Right hindlimb (tissue), 1 donor: ENCODE measurements around the gene SCT.

ENCODE experiments used
- DNase-seq: peaks from one replicate; pipeline ENCODE4 v3.0.0-alpha.2; 2018

SCT gene

DNA sequence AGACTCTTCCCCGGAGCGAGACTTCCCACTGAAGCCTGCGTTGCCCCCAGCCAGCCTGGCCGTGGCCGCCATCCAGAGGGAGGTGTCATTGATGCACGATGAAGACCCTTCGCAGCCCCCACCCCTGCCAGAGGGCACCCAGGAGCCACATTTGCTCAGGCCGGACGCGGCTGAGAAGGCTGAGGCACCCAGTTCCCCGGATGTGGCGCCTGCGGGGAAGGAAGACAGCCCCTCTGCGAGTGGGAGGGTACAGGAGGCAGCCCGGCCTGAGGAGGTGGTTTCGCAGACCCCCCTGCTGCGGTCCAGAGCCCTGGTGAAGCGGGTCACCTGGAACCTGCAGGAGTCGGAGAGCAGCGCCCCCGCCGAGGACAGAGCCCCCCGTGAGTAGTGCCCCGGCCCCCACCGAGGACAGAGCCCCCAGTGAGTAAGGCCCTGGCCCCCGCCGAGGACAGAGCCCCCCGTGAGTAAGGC lies 17.6 kb downstream of the SCT start:
- no peak for DNase-seq

DNA sequence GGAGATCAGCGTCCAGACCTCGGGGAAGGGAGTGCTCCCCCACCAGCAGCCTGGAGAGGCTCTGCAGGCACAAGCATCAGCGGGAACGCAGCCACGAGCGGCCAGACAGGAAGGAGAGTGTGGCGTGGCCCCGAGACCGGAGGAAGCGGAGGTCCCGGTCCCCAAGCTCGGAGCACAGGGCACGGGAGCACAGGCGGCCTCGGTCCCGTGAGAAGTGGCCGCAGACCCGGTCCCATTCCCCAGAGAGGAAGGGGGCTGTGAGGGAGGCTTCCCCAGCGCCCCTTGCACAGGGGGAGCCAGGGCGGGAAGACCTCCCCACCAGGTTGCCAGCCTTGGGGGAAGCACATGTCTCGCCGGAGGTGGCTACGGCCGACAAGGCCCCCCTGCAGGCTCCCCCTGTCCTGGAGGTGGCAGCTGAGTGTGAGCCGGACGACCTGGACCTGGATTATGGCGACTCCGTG lies 18.2 kb downstream of the SCT start:
- no peak for DNase-seq

DNA sequence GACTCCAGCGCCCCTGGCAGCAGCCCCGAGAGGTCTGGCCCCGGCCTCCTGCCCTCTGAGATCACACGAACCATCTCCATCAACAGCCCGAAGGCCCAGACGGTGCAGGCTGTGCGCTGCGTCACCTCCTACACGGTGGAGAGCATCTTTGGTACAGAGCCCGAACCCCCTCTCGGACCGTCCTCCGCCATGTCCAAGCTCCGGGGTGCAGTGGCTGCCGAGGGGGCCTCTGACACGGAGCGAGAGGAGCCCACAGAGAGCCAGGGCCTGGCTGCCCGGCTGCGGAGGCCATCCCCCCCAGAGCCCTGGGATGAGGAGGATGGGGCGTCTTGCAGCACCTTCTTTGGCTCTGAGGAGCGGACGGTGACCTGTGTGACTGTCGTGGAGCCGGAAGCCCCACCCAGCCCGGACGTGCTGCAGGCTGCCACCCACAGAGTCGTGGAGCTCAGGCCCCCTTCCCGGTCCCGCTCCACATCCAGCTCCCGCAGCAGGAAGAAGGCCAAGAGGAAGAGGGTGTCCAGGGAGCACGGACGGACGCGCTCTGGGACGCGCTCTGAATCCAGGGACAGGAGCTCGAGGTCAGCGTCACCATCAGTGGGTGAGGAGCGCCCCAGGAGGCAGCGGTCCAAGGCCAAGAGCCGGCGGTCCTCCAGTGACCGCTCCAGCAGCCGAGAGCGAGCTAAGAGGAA lies 18.9 kb downstream of the SCT start:
- no peak for DNase-seq

DNA sequence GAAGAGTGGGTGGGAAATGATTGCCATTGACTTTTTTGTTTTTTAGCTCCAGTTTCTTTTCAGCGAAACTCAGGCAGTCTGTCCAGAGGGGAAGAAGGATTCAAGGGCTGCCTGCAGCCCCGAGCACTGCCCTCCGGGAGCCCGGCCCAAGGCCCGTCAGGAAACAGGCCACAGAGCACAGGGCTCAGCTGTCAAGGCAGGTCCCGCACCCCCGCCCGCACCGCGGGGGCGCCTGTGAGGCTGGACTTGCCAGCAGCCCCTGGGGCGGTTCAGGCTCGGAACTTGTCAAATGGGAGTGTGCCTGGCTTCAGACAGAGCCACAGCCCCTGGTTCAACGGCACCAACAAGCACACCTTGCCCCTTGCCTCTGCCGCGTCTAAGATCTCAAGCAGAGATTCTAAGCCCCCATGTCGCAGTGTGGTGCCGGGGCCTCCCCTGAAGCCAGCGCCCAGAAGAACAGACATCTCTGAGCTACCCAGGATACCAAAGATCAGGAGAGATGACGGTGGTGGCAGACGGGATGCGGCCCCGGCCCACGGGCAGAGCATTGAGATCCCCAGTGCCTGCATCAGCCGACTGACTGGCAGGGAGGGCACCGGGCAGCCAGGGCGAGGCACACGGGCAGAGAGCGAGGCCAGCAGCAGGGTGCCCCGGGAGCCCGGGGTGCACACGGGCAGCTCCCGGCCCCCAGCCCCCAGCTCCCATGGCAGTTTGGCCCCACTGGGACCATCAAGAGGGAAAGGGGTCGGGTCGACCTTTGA lies 19.8 kb downstream of the SCT start:
- DNase-seq: no peak

DNA sequence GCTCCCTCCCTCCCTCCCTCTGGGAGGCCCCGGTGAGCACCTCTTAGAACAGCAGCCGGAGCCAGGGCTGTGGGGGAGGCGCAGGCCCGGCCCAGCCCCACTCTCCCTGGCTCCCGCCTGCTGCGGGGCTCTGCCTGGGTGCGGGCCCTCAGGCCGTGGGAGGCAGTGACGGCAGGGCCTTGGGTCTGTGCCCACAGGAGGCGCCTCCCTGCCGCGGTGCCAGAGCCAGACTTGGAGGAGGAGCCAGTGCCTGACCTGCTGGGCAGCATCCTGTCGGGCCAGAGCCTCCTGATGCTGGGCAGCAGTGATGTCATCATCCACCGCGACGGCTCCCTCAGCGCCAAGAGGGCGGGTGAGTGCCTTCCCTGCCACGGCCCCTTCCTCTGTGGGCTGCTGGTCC lies 20.7 kb downstream of the SCT start:
- no peak for DNase-seq

DNA sequence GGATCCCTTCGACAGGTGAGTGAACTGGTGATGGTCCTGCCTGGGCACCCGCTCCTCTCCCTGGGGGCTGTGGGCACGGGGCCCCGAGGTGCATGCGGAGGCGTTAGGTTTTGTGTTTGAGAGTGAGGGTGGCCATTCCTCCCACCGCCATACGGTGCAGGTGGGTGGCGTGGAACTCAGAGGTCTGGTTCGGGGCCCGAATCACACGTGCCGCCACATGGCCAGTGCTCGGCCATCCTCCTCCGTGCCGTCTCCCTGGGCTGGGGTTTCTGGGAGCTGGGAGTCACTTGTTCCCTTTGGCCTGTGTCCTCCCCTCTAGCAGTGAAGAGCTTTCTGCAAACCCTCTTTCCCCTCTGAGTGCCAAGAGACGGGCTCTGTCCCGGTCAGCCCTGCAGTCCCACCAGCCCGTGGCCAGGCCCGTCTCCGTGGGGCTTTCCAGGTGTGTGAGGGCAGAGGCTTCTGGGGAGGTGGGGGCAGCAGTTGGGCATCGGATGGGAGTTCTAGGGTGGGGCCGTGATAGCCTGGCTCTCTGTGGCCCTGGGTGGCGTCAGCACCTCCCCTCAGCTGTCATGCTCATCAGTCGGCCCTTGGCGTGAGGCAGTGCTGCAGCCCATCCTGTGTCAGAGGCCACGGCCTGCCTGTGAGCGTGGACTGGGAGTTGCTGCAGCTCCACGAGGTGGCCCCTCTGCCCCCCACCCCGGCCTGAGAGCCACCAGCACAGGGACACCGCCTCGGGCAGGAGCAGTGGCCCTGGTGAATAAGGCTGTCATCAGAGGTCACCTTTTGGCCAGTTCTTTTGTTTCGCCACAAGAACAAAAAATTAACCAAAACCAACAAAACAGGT lies 21.5 kb downstream of the SCT start:
- no peak for DNase-seq

DNA sequence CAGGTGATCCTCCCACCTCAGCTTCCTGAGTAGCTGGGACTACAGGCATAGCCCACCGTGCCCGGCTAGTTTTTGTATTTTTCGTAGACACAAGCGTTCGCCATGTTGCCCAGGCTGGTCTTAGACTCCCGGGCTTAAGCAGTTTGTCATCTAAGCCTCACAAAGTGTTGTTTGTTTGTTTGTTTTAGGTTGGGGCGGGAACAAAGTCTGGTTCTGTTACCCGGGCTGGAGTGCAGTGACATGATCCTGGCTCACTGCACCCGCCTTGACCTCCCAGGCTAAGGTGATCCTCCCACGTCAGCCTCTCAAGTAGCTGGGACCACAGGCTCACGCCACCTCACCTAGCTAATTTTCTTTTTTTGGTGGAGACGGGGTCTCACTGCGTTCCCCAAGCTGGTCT lies 23.8 kb downstream of the SCT start:
- no peak for DNase-seq

DNA sequence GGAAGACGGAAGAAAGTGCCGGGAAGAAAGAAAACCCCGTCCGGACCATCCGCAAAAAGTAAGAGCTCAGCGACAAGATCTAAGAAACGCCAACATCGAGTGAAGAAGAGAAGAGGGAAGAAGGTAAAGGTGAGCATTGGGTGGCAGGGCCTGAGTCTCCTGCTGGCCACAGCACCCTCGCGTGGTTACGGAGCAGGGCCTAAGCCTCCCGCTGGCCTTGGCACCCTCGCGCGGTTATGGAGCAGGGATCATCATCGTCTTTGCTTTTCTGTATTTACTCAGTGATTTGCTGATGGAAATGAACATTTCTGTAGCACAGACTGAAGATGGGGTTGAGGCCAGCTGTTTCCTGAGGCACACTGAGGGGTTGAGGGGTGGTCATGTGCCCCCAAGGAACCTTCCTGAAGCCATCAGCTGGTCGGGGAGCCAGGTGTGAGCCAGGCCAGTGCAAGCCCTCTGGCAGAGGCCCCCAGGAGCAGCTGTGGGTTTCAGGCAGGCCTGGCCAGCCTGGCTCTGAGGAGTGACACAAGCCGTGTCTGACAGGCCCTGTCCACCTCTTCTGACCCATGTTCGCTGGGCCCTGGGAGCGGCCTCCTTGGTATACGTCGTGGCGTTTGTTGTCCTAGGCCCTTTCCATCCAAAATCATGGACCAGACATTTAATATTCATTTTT lies 25.3 kb downstream of the SCT start:
- DNase-seq: no peak

DNA sequence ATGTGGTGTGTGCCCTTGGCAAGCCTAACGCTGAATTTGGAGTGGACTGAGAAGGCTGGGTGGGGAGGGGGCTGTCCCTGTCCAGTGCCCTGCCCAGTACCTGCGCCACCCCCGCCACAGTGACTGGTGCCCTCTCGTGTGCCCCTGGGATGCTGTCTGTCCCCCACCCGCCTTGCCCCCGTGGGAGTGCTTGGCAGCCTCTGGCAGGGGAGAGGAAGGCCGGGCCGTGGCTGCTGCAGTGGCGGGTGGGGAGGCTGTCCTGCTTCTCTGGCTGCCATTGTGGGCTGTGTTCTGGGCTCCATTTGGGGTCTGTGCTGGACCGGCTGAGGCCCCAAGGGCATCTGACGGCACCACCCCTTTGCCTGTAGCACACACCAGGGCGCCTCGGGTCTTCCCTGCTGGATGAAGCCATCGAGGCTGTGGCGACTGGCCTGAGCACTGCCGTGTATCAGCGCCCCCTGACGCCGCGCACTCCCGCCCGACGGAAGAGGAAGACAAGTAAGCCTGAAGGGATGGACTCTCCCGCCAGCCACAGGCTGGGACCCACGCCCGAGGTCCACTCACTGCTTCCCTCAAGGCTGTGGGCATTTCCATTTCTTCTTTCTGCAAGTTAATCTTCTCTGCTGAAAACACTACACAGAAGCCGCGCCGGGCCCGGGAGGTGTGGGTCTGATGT lies 28.8 kb downstream of the SCT start:
- DNase-seq: no peak

DNA sequence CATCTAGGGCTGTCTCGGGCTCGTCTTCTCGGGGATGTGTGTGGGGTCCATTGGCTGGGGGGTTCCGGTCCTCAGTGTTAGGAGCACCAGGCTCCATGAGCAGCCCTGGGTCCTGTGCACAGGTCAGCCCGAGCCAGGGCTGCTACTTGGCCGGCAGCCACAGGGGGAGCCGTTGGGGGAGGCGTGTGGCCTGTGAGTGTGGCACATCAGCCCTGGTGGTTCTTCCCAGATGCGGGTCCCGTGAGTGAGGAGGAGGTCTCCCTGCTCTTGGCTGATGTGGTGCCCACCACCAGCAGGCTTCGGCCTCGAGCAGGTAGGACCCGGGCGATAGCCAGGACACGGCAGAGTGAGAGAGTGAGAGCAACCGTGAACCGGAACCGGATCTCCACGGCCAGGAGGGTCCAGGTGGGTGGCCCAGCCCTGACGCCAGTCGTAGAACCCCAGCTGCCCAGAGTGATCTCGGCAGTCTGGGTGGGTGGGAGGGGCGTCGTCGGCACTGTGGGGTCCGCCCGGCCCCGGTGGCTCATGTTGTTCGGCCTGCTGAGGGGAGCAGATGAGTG lies 29.7 kb downstream of the SCT start:
- no peak for DNase-seq

DNA sequence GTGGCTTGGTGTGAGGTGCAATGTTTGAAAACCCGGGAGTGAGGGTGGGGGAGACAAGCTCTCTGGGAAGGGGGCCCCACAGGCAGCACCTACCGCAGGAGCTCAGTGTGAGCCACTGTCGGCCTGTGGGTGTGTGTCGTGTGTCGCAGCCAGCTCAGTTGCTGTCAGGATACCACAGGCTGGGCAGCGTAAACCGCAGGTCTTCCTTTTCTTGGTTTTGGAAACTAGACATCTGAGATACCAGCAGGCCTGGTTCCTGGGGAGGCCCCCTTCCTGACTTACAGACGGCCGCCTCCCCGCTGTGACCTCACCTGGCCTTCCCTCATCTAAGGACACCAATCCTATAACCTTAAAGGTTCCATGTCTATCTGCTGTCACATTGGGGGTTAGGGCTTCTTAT lies 30.6 kb downstream of the SCT start:
- no peak for DNase-seq

DNA sequence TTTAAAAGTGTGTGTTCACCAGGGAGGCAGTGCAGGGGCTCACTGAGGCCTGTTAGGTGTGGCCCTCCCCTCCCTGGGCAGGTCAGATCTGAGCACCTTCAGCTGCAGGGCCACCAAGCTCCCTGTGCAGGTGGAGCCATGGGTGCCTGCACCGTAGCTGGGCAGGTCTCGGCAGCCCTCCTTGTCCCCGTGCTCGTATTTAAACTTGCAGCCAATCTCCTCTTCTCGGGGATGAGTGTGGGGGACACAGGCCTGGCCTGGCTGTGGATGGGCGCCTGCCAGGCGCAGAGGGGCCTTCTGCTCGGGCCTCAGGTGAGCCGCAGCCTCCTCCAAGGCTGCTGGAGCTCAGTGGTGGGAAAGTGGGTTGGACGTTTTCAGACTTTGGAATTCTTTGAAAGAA lies 31.6 kb downstream of the SCT start:
- DNase-seq: no peak

DNA sequence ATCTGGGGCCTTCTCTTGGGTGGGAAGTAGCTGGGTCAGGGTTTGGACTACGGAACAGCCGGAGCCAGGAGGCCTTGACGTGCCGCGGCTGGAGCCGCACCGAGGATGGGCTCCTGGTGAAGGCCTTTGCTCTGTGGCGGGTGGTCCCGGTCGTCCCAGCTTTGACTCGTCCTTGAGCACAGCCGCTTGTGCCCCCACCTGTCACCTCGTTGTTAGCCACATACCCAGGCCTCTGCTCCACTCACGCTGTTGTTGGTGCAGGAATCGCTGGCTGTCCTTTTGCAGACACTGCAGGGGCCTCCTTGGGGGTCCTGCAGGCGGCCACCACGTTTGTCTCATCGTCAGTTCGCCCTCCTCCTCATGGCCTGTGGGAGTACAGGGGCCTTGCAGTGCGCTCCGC lies 33.6 kb downstream of the SCT start:
- DNase-seq: no peak

DNA sequence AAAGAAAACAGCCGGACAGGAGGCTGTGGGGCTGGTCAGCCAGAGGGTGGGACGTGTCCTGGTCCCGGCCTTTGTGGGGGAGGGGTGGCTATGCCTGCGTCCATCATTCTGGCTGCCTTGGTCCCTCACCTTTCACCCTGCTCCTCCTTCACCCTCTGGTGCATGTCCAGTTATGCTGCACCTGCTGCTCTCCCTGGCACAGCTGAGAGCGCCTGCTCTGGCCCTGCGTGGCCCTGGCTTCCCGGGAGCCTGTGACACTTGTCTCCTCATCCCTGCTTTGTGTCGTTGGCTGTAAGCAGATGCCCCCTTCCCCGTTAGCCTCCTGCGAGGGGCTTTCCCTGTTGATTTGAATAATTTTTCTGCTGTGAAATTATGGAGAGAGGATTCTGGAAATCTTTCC lies 34.1 kb downstream of the SCT start:
- DNase-seq: no peak

DNA sequence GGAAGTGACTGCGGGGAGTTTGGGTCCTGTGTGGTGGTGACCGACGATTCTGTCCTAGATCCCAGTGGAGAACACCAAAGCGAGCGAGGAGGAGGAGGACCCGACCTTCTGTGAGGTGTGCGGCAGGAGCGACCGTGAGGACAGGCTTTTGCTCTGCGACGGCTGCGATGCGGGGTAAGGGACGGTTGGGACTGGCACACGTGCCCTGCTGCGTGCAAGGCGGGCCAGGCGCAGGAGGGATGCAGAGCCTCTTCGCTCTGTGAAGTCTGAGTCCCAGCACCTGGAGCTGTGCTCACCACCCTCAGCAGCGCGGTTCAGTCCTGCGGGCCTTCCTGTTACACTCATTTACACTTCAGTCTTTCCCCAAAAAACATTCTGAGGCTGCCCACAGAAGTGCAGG lies 34.5 kb downstream of the SCT start:
- no peak for DNase-seq

DNA sequence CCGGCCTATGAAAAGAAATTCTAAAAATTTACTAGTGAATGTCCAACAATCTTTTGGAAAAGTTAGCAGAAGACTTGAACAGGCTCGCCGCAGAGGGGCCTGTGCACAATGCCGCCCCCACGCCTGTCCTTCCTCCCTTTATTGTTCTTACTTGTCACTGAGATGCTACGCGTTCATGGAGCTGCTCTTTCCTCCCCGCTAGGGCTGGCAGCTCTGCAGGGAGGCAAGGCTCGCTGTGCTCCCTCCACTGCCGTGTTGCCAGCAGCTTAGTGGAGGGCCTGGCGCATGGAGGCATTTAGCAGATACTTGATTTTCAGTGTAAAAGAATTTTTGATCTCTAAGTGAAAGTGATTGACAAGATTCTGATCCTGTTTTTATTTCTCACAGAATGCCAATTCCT lies 36.0 kb downstream of the SCT start:
- DNase-seq: no peak

DNA sequence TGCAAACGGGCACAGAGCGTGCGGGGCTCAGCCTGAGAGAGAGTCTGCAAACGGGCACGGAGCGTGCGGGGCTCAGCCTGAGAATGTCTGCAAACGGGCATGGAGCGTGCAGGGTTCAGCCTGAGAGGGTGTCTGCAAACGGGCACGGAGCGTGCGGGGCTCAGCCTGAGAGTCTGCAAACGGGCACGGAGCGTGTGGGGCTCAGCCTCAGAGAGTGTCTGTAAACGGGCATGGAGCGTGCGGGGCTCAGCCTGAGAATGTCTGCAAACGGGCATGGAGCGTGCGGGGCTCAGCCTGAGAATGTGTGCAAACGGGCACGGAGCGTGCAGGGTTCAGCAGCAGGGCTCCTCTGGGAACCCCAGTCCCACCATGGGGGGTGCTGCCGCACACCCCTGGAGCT lies 37.2 kb downstream of the SCT start:
- no peak for DNase-seq

DNA sequence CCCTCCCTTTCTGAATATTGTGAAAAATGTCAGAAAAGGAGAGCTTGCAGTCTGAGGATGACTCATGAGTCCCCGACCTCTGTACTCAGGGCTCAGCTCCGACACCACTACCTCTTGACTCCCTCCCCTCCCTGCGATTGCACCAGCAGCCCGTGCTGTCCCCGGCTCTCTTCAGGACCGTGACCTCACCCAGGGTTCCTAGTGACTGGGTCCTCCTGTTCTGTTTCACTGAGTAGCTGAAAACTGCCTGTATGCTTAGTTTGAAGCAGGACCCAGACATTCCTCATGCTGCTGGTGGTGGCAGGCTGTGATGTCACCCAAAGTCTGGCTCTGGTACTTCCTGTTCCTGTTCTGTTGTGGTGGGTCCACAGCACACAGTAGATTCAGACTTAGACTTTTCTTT lies 39.0 kb downstream of the SCT start:
- DNase-seq: no peak

DNA sequence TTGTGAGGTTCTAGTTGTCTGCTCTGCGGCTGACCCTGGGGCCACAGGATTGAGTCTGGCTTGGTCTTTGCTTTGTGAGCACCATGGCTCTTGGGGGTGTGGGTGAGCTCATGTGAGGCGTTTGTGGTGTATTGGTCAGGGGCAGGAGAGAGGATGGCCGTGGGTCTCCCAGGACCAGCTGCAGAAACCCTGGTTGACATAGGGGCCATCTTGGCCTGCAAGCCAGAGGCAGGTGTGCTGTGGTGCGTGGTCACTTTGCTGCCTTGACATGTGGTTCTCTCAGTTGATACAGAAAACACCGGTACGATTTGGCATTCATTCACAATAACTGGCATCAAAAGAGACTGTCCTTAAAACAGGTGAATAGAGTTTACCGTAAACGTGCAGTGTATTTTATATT lies 39.4 kb downstream of the SCT start:
- DNase-seq: no peak

DNA sequence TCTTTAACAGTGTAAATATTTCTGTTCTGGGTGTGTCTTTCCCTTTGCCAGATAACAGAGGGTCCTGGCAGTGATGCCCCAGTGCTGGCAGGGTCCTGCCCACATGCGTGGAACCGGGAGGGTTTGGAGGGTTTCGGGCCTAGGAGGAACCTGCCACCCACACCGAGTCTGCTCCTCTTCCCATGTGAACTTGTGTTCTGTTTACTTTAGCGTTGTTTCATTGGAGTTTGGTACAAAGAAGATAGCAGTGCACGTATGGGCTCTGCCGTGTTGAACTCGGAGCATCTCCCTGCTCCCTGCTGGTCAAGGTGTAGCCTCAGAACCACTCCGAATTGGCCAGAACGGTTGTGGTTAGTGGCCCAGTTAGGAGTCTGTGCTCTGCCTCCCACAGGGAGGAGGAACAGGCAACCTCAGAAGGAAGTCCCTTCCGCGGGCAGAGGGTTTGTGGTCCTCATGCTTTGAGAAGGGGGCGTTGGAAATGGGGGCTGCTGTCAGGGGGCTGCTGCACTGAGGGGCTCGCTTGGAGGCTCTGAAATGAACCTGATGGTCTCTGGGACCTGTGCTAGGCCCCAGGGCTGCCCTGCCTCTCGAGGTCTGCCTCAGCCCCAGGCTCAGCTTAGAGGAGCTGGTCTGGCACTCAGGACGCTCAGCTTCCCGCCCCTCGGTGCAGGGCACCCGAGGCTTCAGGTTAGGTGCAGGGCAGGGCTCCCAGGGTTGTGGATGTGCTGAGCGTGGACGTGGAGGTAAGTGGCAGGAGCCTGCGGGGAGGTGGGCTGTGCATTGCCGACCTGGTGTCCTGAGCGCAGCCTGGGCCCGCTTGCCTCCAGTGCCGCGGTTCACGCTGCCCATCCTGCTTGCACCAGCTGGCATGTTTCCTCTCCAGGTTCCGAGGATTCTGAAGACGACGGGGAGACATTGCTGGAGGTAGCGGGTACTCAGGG lies 40.3 kb downstream of the SCT start:
- no peak for DNase-seq

DNA sequence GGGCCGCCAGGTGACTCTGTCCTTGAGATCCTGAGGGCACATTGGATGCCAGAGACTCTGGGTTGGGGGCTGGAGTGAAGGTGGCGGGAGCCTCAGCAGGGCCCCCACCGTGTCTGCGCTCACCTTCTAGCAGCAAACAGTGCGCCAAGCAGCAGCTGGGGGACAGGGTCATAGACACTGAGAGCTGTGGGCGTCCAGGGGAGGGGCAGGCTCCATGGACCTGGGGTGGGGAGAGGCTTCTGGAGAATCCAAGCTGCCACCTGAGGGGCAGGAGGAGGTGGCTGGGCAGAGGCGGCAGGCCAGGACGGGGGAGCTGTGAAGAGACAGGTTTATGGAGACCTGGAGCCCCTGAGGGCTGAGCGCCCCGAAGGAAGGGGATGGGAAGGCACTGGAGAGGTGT lies 42.7 kb downstream of the SCT start:
- DNase-seq: no peak
